Activated CD4-positive, alpha-beta T cell treated with anti-CD3 and anti-CD28 coated beads for 24 hours (primary cell): Measurements from ENCODE around the gene CYP26B1.

Source experiments
- DNase-seq, 2 donors: peaks; one replicate each; pipeline ENCODE4 v3.0.0-alpha.2; 2020; ENCODE audit warnings: low read depth in 2 of 2

CYP26B1 gene

DNA sequence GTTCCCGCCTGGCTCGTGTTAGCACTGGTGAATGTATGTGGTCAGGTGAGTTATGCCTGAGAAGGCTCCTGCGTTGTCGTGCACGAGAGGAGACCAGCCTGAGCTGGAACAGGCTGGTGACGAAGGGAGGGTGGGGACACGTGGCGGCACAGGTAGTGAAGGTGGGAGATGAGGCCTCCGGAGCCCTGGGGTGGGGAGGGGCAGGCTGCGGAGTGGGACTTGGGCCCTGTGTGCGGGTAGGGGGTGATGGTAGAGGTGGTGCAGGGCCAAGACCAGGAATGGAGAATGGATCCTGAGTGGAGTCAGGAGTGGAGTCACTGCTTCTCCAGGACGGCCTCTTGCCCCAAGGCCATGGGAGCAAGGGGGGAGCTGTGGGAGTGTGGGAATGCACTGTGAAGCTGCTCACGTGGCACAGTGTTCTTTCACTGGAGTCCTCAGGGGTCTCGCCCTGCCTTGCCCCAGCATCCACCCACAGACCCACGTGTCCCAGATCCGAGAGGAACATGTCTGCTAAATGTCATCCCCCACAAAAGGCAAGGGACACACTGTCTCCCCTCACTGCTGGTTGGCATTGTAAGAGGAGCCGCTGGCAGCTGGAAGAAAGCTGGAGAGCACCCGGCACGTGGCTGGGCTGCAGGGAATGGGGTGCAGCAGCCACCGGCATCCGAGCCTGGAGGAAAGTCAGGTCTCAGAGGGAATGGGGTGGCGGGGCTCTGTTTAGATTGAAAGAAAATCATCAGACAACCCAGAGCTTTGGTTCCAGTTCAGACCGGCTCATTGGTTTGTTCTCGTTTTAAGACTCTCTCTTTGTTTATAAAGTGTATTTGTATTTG is 63.7 kb downstream of the CYP26B1 start:
- no peak for DNase-seq

DNA sequence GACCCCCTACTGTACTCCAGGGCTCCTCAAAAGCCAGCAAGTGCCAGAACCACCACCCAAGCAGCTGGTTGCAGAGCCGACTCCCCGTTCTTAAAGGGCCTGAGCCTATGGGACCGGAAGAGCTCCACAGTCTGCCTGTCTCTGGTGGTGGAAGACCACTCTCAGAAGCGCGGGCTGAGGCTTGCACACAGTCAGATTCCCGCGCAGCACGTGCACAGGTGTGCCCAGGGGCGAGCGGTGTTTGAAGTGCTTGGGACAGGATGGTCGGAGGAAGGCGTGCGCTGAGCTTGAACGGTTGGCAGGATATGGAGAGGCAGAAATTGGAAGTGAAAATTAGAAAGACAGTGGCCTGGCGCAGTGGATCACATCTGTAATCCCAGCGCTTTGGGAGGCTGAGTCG is 64.8 kb downstream of the CYP26B1 start:
- no peak for DNase-seq

DNA sequence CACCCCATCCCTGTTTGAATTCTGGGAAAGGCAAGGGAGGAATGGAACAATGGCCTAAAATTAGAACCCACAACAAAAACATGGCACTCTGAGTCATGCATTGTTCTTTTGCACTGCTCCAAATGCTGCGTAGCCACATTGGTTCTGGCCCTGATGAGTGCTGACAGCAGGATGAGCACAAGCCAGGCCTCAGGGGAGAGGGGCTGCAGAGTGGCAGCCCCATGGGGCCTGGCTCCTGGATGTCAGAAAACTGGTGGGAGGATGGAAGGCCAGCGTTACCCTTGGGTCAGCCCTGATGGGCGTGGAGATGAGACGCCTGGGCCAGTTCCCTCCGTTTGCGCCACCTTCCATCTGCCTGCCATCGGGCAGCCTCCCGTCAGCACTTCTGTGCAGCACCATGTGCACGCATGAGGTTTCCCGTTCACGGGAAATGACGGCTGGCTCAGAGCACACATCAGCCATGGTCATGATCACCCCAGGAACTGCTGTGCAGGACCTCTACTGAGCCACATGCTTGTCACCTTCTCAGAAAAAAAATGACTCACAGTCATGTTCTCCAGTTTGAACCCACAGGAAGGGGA is 65.6 kb downstream of the CYP26B1 start:
- DNase-seq, result no peak

DNA sequence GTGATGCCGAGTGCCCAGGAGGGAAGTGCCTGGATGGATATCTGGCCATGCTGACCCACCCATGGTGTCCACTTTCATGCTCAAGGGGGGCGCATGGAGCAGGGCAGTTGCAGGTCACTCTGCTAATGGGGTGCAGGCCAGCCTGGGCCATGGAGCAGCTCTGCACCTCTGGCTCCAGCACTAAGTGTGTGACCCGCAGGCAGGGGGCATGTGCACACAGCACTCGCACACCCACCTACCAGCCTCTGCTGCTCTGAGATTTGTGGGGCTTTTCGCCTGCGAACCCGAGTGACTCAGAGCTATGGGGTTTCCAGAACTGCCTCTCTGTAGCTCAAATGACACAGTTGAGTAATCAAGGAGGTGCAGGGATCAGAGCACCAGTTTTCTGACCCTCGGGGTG is 66.2 kb downstream of the CYP26B1 start:
- no peak for DNase-seq

DNA sequence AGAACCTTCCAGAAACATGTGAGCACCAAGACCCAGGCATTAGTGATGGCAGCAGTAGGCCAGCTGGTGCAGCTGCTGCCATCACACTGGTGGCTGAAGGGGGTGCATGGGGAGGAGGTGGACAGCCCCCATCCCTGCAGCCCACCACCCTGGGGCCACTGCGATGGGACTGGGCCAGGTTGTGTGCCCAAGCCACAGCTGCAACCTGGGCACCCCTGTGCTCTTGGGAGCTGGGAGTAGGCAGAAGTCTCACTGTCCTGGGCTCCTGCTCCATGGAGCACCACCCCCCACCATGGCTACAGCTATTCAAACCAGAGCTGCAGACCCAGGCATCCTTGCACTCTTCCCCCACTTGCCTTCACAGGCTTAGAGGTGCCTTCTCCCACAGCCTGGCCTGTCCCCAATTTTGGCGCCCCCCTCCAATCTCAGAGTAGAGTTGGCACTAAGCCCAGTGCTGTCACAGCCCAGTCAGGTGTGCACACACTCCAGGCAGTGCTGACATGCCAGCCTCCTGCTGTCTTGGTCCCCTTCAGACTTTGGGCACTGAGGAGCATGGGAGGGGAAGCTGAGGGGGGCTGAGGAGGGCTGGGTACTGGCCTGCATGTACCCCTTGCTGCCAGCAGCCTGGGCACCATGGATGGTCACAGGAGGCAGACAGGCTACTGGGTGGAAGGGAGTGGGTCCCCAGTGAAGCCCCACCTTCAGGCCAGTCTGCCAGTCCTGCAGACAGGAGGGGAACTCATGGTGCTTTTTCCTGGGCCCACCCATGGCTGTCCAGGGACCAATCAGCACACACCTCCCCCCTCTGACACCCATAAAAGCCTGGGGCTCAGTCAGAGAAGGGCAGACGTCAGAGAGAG is 67.1 kb downstream of the CYP26B1 start:
- no peak for DNase-seq
